Testis (tissue), 3 donors: ENCODE results near the gene LYPD6B. TPM values are rescaled to one million over a fixed set of nuclear protein-coding genes. Genes with fewer than 3 reads are reported as not detected.

Source experiments
- DNase-seq: peaks from one replicate; pipeline ENCODE4 v3.0.0-alpha.2; 2019
- H3K27ac ChIP-seq, 2 donors: fragments of 200-600 bp; sonication (generic); one replicate each; pipeline ENCODE4 v1.5.1; 2019
- H3K27me3 ChIP-seq: fragments of 200-600 bp; sonication (generic); one replicate; pipeline ENCODE4 v1.5.1; 2019
- H3K36me3 ChIP-seq: fragments of 200-600 bp; sonication (generic); one replicate; pipeline ENCODE4 v1.5.1; 2017; ENCODE audit warnings: low read depth; ENCODE audit errors: missing control alignments
- H3K4me1 ChIP-seq: fragments of 200-600 bp; sonication (generic); one replicate; pipeline ENCODE4 v1.5.1; 2019
- H3K4me3 ChIP-seq, 2 donors: fragments of 200-600 bp; sonication (generic); one replicate each; pipeline ENCODE4 v1.5.1; 2017 to 2019
- H3K9me3 ChIP-seq: fragments of 200-600 bp; sonication (generic); one replicate; pipeline ENCODE4 v1.5.1; 2017
- CTCF ChIP-seq, 3 experiments: fragments of 450-650 bp in 2 of 3; fragments of 200-600 bp in 1 of 3; sonication (generic) in 1 of 3; IDR thresholded peaks; one replicate each; pipeline ENCODE4 v1.5.1; 2016 to 2019; ENCODE audit warnings: antibody characterized with exemption in 3 of 3, mild to moderate bottlenecking in 2 of 3, moderate library complexity in 1 of 3
- POLR2A ChIP-seq: fragments of 450-650 bp; IDR thresholded peaks from one replicate; pipeline ENCODE4 v1.6.1; 2017; ENCODE audit warnings: antibody characterized with exemption, mild to moderate bottlenecking, moderate library complexity
- WGBS, 2 donors: methylation state at CpG; one replicate each; pipeline ENCODE4 v1.1.5; 2018; 5-methylcytosine and 5-hydroxymethylcytosine counted together
- intact Hi-C: fragments of 100-400 bp; cut with DNase I; formaldehyde crosslinking; loops from one replicate; pipeline ENCODE4 v1.15.1; 2023; ENCODE audit warnings: low total_unique reads
- polyA plus RNA-seq: library from polyadenylated mRNA; stranded (reverse); fragments of 350-450 nt; fragmentation: Illumina TruSeq; extraction: RNeasy Lipid Tissue Mini Kit (QIAGEN cat#74804); gene quantifications from one replicate; pipeline ENCODE4 v1.2.3, GENCODE V29; 2014; ENCODE audit warnings: low read depth, low replicate concordance; ENCODE audit not compliant: insufficient read depth
- total RNA-seq, 2 donors: library from RNA; depleted of rRNA; stranded (reverse); fragments of >200 nt; gene quantifications; one replicate each; pipeline ENCODE4 v1.2.3, GENCODE V29; 2016

LYPD6B gene
- total and polyA plus RNA-seq, 3 donors from 2014 or later, result 41.9 to 53.0 (median 45.2) TPM

- Histone ChIP-seq H3K27me3 (no peaks in the 10 kb centered on the region), H3K27ac (no peak overlapping the region), H3K4me1 (no peaks in the 10 kb centered on the region), H3K36me3 (no peaks in the 10 kb centered on the region), H3K9me3 (no peaks in the 10 kb centered on the region), H3K4me3 (no peak overlapping the region)
- DNase-seq, result no peak
- 70 to 71% methylated on average over 7 to 11 of the region's 11 CpGs for WGBS, 2 donors
- TF ChIP-seq POLR2A (no peak), CTCF (IDR thresholded peaks at IDR 0.05) (no peak)
- intact Hi-C loops, result no loop called here
These were observed 9.1 kb upstream of the LYPD6B start for GRCh38 chr2:149029307-149029965.

- Histone ChIP-seq H3K27ac (no peak overlapping the region), H3K36me3 (no peaks in the 10 kb centered on the region), H3K9me3 (no peaks in the 10 kb centered on the region), H3K27me3 (no peaks in the 10 kb centered on the region), H3K4me3 (no peak overlapping the region), H3K4me1 (no peaks in the 10 kb centered on the region)
- no peak for DNase-seq
- intact Hi-C loops, result no loop called here
- 97 to 100% methylated on average over 3 to 4 of the region's 4 CpGs for WGBS, 2 donors
- no peak for TF ChIP-seq POLR2A
- TF ChIP-seq CTCF (IDR thresholded peaks at IDR 0.05), result no peak
These were observed 7.1 kb upstream of the LYPD6B start for GRCh38 chr2:149031396-149031795.

- no peaks in the 10 kb centered on the region for H3K9me3 ChIP-seq
- WGBS, 2 donors, result 68 to 78% methylated on average over 8 of the region's 8 CpGs
- no peak overlapping the region for H3K27ac ChIP-seq
- no peak overlapping the region for H3K4me3 ChIP-seq
- TF ChIP-seq CTCF (IDR thresholded peaks at IDR 0.05) (no peak), POLR2A (no peak)
- H3K27me3 ChIP-seq, result no peaks in the 10 kb centered on the region
- no peaks in the 10 kb centered on the region for H3K36me3 ChIP-seq
- intact Hi-C loops, result no loop called here
- no peaks in the 10 kb centered on the region for H3K4me1 ChIP-seq
- DNase-seq, result no peak
These were observed 4.8 kb upstream of the LYPD6B start for GRCh38 chr2:149033716-149034115.

- Histone ChIP-seq H3K36me3 (no peaks in the 10 kb centered on the region), H3K27me3 (no peaks in the 10 kb centered on the region), H3K9me3 (no peaks in the 10 kb centered on the region), H3K4me3 (no peak overlapping the region), H3K4me1 (no peaks in the 10 kb centered on the region), H3K27ac (no peak overlapping the region)
- no peak for DNase-seq
- TF ChIP-seq POLR2A (no peak), CTCF (IDR thresholded peaks at IDR 0.05) (no peak)
- intact Hi-C loops, result no loop called here
- WGBS, 2 donors, result 82 to 85% methylated on average over 6 of the region's 6 CpGs
These were observed 4.1 kb upstream of the LYPD6B start for GRCh38 chr2:149034406-149034805.
